ENCODE measurements around the gene LEMD2.

Gene LEMD2

GRCh38 chr6:33758815-33759216 lies 30.1 kb downstream of the LEMD2 start:
- DNase-seq (ENCODE audit: low read depth in 1 of 2, low spot score in 1 of 2), result no peak

- no peak for DNase-seq (ENCODE audit: low read depth in 1 of 2, low spot score in 1 of 2)
These were observed 31.0 kb downstream of the LEMD2 start for GRCh38 chr6:33757906-33758305.

GRCh38 chr6:33757113-33757512 lies 31.8 kb downstream of the LEMD2 start:
- DNase-seq (ENCODE audit: low read depth in 1 of 2, low spot score in 1 of 2), result no peak

GRCh38 chr6:33756211-33756954 lies 32.5 kb downstream of the LEMD2 start:
- no peak for DNase-seq (ENCODE audit: low read depth in 1 of 2, low spot score in 1 of 2)

- DNase-seq (ENCODE audit: low read depth in 1 of 2, low spot score in 1 of 2), result no peak
These were observed 33.7 kb downstream of the LEMD2 start for GRCh38 chr6:33755070-33755869.

- DNase-seq (ENCODE audit: low read depth in 1 of 2, low spot score in 1 of 2), result no peak
These were observed 34.7 kb downstream of the LEMD2 start for GRCh38 chr6:33754222-33754621.

- DNase-seq (ENCODE audit: low read depth in 1 of 2, low spot score in 1 of 2), result no peak
These were observed 36.3 kb downstream of the LEMD2 start for GRCh38 chr6:33752646-33753015.

- no peak for DNase-seq (ENCODE audit: low read depth in 1 of 2, low spot score in 1 of 2)
These were observed 36.9 kb downstream of the LEMD2 start for GRCh38 chr6:33751771-33752645.

- DNase-seq (ENCODE audit: low read depth in 1 of 2, low spot score in 1 of 2), result no peak
These were observed 38.5 kb downstream of the LEMD2 start for GRCh38 chr6:33750244-33750991.

- DNase-seq (ENCODE audit: low read depth in 1 of 2, low spot score in 1 of 2), result no peak
These were observed 39.5 kb downstream of the LEMD2 start for GRCh38 chr6:33749401-33749800.

- DNase-seq (ENCODE audit: low read depth in 1 of 2, low spot score in 1 of 2), result no peak
These were observed 40.1 kb downstream of the LEMD2 start for GRCh38 chr6:33748841-33749240.

- DNase-seq (ENCODE audit: low read depth in 1 of 2, low spot score in 1 of 2), result no peak
These were observed 41.1 kb downstream of the LEMD2 start for GRCh38 chr6:33747823-33748222.

GRCh38 chr6:33746651-33747100 lies 42.3 kb downstream of the LEMD2 start, which contains the start of gene IP6K3:
TSS of gene IP6K3 (minus strand) at chr6:33746905. CDS start at chr6:33735476, 11,429 bp downstream.
- no peak for DNase-seq (ENCODE audit: low read depth in 1 of 2, low spot score in 1 of 2)

- no peak for DNase-seq (ENCODE audit: low read depth in 1 of 2, low spot score in 1 of 2)
These were observed 42.8 kb downstream of the LEMD2 start for GRCh38 chr6:33746036-33746600.

GRCh38 chr6:33745548-33745947 lies 43.4 kb downstream of the LEMD2 start:
- no peak for DNase-seq (ENCODE audit: low read depth in 1 of 2, low spot score in 1 of 2)

- no peak for DNase-seq (ENCODE audit: low read depth in 1 of 2, low spot score in 1 of 2)
These were observed 43.9 kb downstream of the LEMD2 start for GRCh38 chr6:33744895-33745546.

- DNase-seq (ENCODE audit: low read depth in 1 of 2, low spot score in 1 of 2), result peak; percentile 49 to 53
These were observed 44.7 kb downstream of the LEMD2 start for GRCh38 chr6:33744001-33744848.

- no peak for DNase-seq (ENCODE audit: low read depth in 1 of 2, low spot score in 1 of 2)
These were observed 46.1 kb downstream of the LEMD2 start for GRCh38 chr6:33742837-33743236.

GRCh38 chr6:33742092-33742491 lies 46.8 kb downstream of the LEMD2 start:
- DNase-seq (ENCODE audit: low read depth in 1 of 2, low spot score in 1 of 2), result no peak
